Tibial nerve (tissue), 4 donors: ENCODE data around the gene TESMIN.

ENCODE experiments used
- EP300 ChIP-seq, 2 donors: sonication (generic); formaldehyde crosslinking; IDR thresholded peaks; one replicate each; pipeline ENCODE4 v1.6.1; 2017; ENCODE audit warnings: antibody characterized with exemption in 2 of 2, mild to moderate bottlenecking in 1 of 2
- POLR2A ChIP-seq, 2 donors: fragments of 450-650 bp; IDR thresholded peaks; one replicate each; pipeline ENCODE4 v1.6.1; 2017; ENCODE audit warnings: antibody characterized with exemption in 2 of 2, mild to moderate bottlenecking in 2 of 2, moderate library complexity in 2 of 2
- TF ChIP-seq, protein P1 (sequence below), 5 experiments: fragments of 200-600 bp in 3 of 5; fragments of 450-650 bp in 2 of 5; sonication (generic) in 3 of 5; IDR thresholded peaks; one replicate each; pipeline ENCODE4 v1.5.1; 2016 to 2019; ENCODE audit warnings: antibody characterized with exemption in 5 of 5, mild to moderate bottlenecking in 3 of 5, moderate library complexity in 2 of 5

DNA sequence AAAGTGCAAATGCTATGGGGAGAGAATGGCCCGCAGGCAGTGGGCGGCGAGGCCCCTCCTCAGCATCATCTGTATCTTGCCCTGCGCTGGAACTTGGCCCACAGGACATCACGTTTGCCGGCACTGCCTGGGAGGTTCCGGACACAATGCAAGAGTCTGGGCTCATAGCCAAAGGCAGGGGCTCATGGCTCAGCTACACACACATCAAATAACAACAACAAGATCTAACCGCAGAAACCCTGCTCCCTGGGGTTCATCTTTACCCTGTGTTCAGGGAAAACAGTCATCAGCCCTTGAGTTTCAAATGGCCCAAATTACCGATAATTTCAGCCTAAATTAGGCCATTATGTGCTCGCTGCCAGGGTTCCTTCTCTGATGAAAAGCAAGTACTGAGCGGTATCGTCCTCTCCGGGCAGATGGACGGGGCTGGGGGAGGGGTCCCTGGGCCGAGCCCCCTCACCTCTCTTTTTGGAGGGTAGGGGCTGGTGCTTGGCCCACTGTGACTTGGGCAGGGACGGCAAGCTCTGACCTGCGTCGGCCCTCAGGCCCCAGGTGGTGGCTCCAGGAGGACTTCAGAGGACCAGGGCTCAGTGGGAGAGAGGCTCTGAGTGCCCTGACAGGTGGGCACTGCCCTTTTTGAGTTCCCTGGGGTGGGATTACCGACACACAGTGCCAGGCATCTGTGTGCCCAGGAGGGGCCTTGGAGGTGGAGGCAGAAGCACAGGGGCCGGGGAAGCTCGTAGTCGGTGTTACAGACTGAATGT is 92.0 kb downstream of the TESMIN start:
- TF ChIP-seq, protein P1, sequence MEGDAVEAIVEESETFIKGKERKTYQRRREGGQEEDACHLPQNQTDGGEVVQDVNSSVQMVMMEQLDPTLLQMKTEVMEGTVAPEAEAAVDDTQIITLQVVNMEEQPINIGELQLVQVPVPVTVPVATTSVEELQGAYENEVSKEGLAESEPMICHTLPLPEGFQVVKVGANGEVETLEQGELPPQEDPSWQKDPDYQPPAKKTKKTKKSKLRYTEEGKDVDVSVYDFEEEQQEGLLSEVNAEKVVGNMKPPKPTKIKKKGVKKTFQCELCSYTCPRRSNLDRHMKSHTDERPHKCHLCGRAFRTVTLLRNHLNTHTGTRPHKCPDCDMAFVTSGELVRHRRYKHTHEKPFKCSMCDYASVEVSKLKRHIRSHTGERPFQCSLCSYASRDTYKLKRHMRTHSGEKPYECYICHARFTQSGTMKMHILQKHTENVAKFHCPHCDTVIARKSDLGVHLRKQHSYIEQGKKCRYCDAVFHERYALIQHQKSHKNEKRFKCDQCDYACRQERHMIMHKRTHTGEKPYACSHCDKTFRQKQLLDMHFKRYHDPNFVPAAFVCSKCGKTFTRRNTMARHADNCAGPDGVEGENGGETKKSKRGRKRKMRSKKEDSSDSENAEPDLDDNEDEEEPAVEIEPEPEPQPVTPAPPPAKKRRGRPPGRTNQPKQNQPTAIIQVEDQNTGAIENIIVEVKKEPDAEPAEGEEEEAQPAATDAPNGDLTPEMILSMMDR (IDR thresholded peaks at IDR 0.05) = no peak
- no peak for TF ChIP-seq POLR2A (IDR thresholded peaks at IDR 0.05)
- peak in 1 of 2 donors; percentile 75 for TF ChIP-seq EP300 (IDR thresholded peaks at IDR 0.05)
